Left lung (tissue), 10 donors: ENCODE measurements around the gene PARD6G. TPM values are rescaled to one million over a fixed set of nuclear protein-coding genes. Genes with fewer than 3 reads are reported as not detected.

Source experiments
- ATAC-seq: fragments of 200-7000 bp; cut with Tn5 transposase; one replicate; pipeline ENCODE4 v1.9.1; 2020; ENCODE audit warnings: moderate library complexity
- DNase-seq, 4 donors: peaks; one replicate each; pipeline ENCODE4 v3.0.0-alpha.2; 2013 to 2020
- H3K27ac ChIP-seq, 2 donors: fragments of 200-600 bp; sonication (generic) in 1 of 2; one replicate each; pipeline versions ENCODE4 v1.5.0 to v1.8.0; 2020 to 2021
- H3K27me3 ChIP-seq, 2 donors: fragments of 200-600 bp; sonication (generic) in 1 of 2; one replicate each; pipeline versions ENCODE4 v1.5.0 to v1.8.0; 2020 to 2021
- H3K36me3 ChIP-seq, 2 donors: fragments of 200-600 bp; sonication (generic) in 1 of 2; one replicate each; pipeline versions ENCODE4 v1.5.0 to v1.8.0; 2020 to 2021
- H3K4me1 ChIP-seq, 2 donors: fragments of 200-600 bp; one replicate each; pipeline ENCODE4 v1.8.0; 2021
- H3K4me3 ChIP-seq, 2 donors: fragments of 200-600 bp; sonication (generic) in 1 of 2; one replicate each; pipeline versions ENCODE4 v1.5.0 to v1.8.0; 2020 to 2021; ENCODE audit warnings: mild to moderate bottlenecking in 1 of 2
- H3K9me3 ChIP-seq, 2 donors: fragments of 200-600 bp; sonication (generic) in 1 of 2; one replicate each; pipeline versions ENCODE4 v1.5.0 to v1.8.0; 2020 to 2021
- CTCF ChIP-seq, 2 donors: fragments of 200-600 bp; sonication (generic) in 1 of 2; IDR thresholded peaks; one replicate each; pipeline versions ENCODE4 v1.5.0 to v1.8.0; 2021; ENCODE audit warnings: antibody characterized with exemption in 2 of 2
- intact Hi-C, 2 donors: fragments of 100-400 bp; cut with DNase I; formaldehyde crosslinking; loops; one replicate each; pipeline versions ENCODE4 v1.11.2 to v1.14.2; 2022
- polyA plus RNA-seq, 6 donors: library from polyadenylated mRNA; unstranded; fragments of 120-200 nt; gene quantifications; one replicate each; pipeline ENCODE4 v1.2.1, GENCODE V29; 2013; ENCODE audit not compliant: insufficient read length in 6 of 6
- total RNA-seq, 2 donors: library from RNA; stranded (reverse); fragmentation: NEBNext Ultra II Directional; extraction: Animal tissue kit (Norgen Biotek cat#: 25700); gene quantifications; one replicate each; pipeline ENCODE4 v1.2.1, GENCODE V29; 2021
- donor health status: DM: no; HTN: yes; CAD: no.
- donor health status: DM: no; HTN: no; CAD: no.

Gene PARD6G
- total and polyA plus RNA-seq, 8 donors, result 6.9 to 25.2 (median 19.8) TPM

GRCh38 chr18:80198994-80199748 is 48.1 kb downstream of the PARD6G start:
- no peaks in the 10 kb centered on the region for H3K4me1 ChIP-seq
- no peak for TF ChIP-seq CTCF (IDR thresholded peaks at IDR 0.05)
- no peak overlapping the region for H3K27ac ChIP-seq
- intact Hi-C loops, result no loop called here
- no peak for ATAC-seq
- no peak for DNase-seq
- H3K36me3 ChIP-seq, result no peaks in the 10 kb centered on the region
- H3K4me3 ChIP-seq, result no peak overlapping the region
- H3K27me3 ChIP-seq, result peaks cover 0 to 6% of the 10 kb centered on the region in 2 donors
- H3K9me3 ChIP-seq, result no peaks in the 10 kb centered on the region

- ATAC-seq (no peak), DNase-seq (no peak)
- H3K4me1 ChIP-seq, result no peaks in the 10 kb centered on the region
- no peaks in the 10 kb centered on the region for H3K9me3 ChIP-seq
- H3K36me3 ChIP-seq, result no peaks in the 10 kb centered on the region
- no peak overlapping the region for H3K27ac ChIP-seq
- H3K4me3 ChIP-seq, result no peak overlapping the region
- intact Hi-C loops, result no loop called here
- no peak for TF ChIP-seq CTCF (IDR thresholded peaks at IDR 0.05)
- peaks cover 0 to 6% of the 10 kb centered on the region in 2 donors for H3K27me3 ChIP-seq
Observed at GRCh38 chr18:80198391-80198790, 48.9 kb downstream of the PARD6G start.

- intact Hi-C loops, result no loop called here
- DNase-seq, result no peak
- Histone ChIP-seq H3K36me3 (no peaks in the 10 kb centered on the region), H3K27me3 (peaks cover 0 to 6% of the 10 kb centered on the region in 2 donors), H3K9me3 (no peaks in the 10 kb centered on the region), H3K4me1 (no peaks in the 10 kb centered on the region), H3K4me3 (no peak overlapping the region), H3K27ac (no peak overlapping the region)
- no peak for ATAC-seq
- TF ChIP-seq CTCF (IDR thresholded peaks at IDR 0.05), result no peak
Observed at GRCh38 chr18:80197528-80197927, 49.8 kb downstream of the PARD6G start.

- no peaks in the 10 kb centered on the region for H3K4me1 ChIP-seq
- intact Hi-C loops, result no loop called here
- H3K27ac ChIP-seq, result peak overlapping the region in 1 of 2 donors; percentile 19
- peaks cover 0 to 6% of the 10 kb centered on the region in 2 donors for H3K27me3 ChIP-seq
- TF ChIP-seq CTCF (IDR thresholded peaks at IDR 0.05), result no peak
- H3K36me3 ChIP-seq, result no peaks in the 10 kb centered on the region
- no peaks in the 10 kb centered on the region for H3K9me3 ChIP-seq
- no peak overlapping the region for H3K4me3 ChIP-seq
- DNase-seq (no peak), ATAC-seq (peak; percentile 66)
Observed at GRCh38 chr18:80196528-80197320, 50.6 kb downstream of the PARD6G start.

GRCh38 chr18:80194874-80195570 is 52.3 kb downstream of the PARD6G start:
- no peak overlapping the region for H3K27ac ChIP-seq
- H3K27me3 ChIP-seq, result peaks cover 0 to 6% of the 10 kb centered on the region in 2 donors
- no peaks in the 10 kb centered on the region for H3K36me3 ChIP-seq
- TF ChIP-seq CTCF (IDR thresholded peaks at IDR 0.05), result no peak
- no peaks in the 10 kb centered on the region for H3K9me3 ChIP-seq
- H3K4me3 ChIP-seq, result no peak overlapping the region
- no peak for DNase-seq
- intact Hi-C loops, result no loop called here
- no peak for ATAC-seq
- H3K4me1 ChIP-seq, result no peaks in the 10 kb centered on the region
